GM19467 (cell line): ENCODE measurements around the gene CDH4.

Source experiments
- ATAC-seq: cut with Tn5 transposase; IDR thresholded peaks from one replicate; pipeline ENCODE4 v1.9.1; 2021; ENCODE audit warnings: mild to moderate bottlenecking, moderate library complexity; ENCODE audit not compliant: unreplicated experiment

CDH4 gene

DNA sequence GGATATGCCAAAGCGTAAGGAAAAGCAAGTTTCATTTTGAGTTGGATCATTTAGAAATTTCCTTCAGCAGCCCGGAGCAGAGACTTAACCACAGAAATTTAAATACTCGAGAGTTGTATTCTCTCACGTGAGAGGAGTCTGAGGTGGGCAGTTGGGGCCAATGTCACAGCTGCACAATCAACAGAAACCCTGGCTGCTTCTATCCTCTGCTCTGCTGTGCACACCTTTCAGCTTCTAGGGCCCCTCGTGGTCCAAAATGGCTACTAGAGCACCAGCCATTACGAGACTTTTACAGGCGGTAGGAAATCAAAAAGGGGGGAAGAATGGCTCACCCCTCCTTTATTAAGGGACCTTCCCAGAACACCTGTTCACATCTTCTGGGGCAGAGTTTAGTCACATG, 659.8 kb downstream of the CDH4 start:
- ATAC-seq, result no peak

GRCh38 chr20:61912665-61913422, 660.8 kb downstream of the CDH4 start:
- peak; percentile 88 for ATAC-seq

DNA sequence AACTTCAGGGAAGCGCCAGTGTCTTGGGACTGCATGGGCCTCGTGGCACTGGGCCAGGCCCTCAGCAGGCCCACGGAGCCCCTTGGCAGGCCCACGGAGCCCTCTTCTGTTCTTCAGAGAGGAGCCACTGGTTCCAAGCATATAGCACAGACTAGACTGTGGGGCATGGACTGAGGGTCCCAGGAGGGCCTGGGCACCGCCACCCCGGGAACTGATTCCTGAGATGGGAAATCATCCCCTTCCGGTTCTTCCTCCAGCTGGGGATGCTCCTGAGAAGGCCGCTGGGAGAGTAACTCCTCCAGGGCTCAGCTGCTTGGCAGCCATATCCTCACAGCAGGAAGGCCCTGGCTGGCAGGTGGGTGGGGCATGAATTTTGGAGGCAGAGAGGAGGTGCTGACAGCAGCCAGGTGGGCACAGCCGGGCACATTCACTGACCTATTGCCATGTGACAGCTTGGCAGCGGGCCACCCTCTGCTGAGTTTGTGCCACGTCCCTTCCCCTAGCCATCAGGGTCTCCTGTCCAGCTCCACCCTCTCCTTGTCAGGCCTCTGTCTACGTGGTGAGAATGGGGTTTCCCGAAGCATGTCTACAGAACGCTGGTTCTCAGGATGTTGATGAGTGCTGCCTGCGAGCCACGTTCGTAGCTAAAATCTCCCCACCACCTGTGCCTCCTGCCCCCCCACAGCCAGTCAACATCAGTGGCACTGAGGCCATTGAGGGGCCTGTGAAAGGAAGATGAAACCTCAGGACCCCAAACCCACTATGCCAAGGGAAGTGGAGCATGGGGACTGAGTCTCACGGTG, 661.6 kb downstream of the CDH4 start:
- ATAC-seq, result no peak

- ATAC-seq, result no peak
Observed at GRCh38 chr20:61915101-61915500, 663.0 kb downstream of the CDH4 start.

GRCh38 chr20:61916318-61916891, 664.3 kb downstream of the CDH4 start:
- no peak for ATAC-seq

GRCh38 chr20:61917474-61918145, 665.5 kb downstream of the CDH4 start:
- ATAC-seq, result no peak

- no peak for ATAC-seq
Observed at GRCh38 chr20:61918548-61918947, 666.5 kb downstream of the CDH4 start.

- ATAC-seq, result no peak
Observed at GRCh38 chr20:61919239-61919638, 667.2 kb downstream of the CDH4 start.

DNA sequence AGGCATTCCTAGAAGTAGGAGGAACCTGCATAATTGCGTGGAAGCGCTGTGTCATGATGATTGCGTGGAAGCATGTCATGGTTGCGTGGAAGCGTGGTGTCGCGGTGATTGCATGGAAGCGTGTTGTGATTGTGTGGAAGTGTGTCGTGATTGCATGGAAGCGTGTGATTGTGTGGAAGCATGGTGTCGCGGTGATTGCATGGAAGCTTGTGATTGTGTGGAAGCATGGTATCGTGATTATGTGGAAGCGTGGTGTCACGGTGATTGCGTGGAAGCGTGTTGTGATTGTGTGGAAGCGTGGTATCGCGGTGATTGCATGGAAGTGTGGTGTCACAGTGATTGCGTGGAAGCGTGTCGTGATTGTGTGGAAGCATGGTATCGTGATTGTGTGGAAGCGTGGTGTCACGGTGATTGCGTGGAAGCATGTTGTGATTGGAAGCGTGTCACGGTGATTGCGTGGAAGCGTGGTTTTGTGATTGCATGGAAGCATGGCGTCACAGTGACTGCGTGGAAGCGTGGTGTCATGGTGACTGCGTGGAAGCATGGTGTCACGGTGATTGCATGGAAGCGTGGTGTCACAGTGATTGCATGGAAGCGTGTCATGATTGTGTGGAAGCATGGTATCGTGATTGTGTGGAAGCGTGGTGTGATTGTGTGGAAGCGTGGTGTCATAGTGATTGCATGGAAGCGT, 667.8 kb downstream of the CDH4 start:
- ATAC-seq, result no peak

- ATAC-seq, result no peak
Observed at GRCh38 chr20:61922411-61922810, 670.4 kb downstream of the CDH4 start.

DNA sequence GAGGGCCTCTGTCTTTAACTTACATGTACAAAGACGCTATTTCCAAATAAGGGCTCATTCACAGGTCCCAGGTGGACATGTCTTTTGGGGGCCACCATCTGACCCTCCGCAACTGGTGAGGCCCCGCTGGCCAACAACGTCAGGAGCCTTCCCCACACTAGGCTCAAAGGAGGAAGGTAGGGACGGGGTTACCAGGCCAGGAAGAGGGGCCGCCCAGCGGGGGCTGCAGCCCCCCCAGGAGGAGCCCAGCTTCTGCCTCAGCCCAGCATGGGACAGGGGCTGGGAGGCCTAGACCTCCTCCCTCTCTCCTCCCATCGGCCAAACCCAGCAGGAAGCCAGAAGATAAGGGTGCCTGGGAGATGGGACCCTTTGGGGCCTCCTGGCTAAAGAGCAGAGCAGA, 670.9 kb downstream of the CDH4 start:
- ATAC-seq, result no peak

GRCh38 chr20:61923371-61924166, 671.5 kb downstream of the CDH4 start:
- ATAC-seq, result no peak

GRCh38 chr20:61924211-61924857, 672.3 kb downstream of the CDH4 start:
- no peak for ATAC-seq

- ATAC-seq, result no peak
Observed at GRCh38 chr20:61924858-61925554, 672.9 kb downstream of the CDH4 start.

DNA sequence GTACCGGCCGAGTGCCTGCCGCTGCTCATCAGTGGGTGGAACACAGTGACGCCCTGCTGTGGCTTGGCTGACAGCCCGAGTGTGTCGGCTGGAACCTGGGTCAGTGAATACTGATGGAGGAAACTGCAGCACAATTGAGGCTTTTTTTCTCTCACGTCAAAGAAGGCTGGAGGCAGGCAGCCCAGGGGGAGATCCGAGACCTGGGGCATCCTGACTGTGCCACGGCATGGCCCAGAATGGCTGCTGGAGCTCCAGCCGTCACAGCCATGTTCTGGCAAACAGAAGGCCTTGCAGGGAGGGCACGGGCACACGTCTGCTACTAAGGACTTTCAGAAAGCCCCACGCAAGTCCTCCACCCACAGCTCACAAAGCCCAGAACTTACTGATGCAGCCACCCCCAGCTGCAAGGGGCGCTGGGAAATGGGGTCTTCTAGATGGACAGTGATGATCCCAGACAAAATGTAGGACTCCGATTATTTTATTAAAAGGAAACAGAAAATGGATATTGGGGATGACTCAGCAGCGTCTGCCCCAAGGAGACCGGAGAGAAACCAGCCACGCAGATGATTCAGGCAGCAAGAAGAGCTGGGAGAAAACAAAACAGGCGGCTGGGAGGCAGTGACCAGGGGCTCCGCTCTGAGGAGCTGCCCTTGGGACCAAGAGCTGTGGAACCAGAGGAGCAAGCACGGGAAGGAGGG, 673.6 kb downstream of the CDH4 start:
- ATAC-seq, result no peak

GRCh38 chr20:61926253-61926613, 674.2 kb downstream of the CDH4 start:
- no peak for ATAC-seq

DNA sequence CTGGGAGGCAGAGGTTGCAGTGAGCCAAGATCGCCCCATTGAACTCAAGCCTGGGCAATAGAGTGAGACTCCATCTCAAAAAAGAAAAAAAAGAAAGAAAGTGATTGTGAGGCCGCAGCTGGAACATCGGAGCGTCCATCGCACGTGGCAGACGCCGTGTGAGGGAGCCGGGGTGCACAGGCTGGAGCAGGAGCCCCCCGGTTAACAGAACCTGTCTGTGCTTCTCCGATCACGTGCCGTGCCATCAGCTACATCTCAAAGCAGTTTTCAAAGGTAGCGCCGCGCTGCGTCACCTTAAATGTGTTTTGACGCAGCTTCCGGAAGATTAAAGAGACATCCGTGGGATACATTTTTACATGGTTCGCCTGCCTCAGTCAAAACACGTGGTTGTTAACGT, 674.7 kb downstream of the CDH4 start:
- no peak for ATAC-seq

DNA sequence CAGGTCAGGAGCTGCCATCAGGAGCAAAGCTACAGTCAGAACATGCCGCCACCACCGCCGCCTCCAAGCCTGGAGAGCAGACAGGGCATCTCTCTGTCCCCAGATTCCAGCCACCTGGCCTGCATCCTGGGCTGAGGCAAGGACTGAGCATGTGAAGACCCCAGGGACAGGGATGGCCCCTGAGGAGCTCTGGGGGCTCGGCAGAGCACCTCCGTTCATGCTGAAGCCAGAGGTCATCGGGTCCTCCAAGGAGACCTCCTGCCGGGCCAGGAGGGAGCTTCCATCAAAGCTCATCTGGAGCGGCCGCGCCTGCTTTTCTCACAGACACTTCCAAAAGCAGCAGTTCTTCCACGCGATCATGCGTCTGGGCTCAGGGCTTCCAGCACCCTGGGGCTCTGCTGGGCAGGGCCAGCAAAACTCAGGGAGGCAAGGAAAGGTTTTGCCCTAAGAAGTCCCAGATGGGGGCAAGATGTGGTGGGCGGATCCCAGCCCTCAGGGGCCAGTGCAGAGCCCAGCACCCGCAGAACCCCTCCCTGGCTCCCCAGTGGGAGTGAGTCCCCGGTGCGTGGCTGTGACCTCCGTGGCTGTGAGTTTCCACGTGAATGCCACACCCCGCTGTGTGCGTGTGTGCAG, 675.2 kb downstream of the CDH4 start:
- no peak for ATAC-seq
